Measurements from ENCODE around the gene NRCAM.

DNA sequence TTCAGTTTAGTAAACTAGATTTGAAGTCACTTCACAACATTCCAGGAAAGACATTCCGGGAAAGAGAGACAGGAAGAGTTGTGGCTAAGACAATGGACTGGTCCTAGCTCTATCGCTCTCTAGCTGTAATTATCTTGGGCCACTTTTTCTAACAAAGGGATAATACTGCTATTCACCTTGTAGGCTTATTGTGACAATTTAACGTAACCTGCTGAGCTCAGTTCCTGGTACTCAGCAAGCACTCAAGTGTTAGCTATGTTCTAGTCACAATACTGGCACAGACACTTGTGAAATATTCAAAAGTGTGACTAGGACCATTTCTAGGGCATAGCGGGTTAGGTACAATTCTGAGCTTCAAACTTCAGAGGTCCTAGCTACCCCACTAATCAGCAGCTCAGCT lies 12.0 kb upstream of the NRCAM start:
- TF ChIP-seq, protein P1, sequence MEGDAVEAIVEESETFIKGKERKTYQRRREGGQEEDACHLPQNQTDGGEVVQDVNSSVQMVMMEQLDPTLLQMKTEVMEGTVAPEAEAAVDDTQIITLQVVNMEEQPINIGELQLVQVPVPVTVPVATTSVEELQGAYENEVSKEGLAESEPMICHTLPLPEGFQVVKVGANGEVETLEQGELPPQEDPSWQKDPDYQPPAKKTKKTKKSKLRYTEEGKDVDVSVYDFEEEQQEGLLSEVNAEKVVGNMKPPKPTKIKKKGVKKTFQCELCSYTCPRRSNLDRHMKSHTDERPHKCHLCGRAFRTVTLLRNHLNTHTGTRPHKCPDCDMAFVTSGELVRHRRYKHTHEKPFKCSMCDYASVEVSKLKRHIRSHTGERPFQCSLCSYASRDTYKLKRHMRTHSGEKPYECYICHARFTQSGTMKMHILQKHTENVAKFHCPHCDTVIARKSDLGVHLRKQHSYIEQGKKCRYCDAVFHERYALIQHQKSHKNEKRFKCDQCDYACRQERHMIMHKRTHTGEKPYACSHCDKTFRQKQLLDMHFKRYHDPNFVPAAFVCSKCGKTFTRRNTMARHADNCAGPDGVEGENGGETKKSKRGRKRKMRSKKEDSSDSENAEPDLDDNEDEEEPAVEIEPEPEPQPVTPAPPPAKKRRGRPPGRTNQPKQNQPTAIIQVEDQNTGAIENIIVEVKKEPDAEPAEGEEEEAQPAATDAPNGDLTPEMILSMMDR (conservative IDR thresholded peaks at IDR 0.05 in 1 of 2, IDR thresholded peaks at IDR 0.05 in 1 of 2; ENCODE audit: extremely low read depth in 1 of 2, insufficient read depth in 1 of 2, low read depth in 1 of 2, low read length in 2 of 2): no peak
- no peak for TF ChIP-seq EZH2 (IDR thresholded peaks at IDR 0.05; ENCODE audit: borderline replicate concordance, low read length)

All from mammary epithelial cell (primary cell).